Measurements from ENCODE around the gene OR2AG2. TPM values are rescaled to one million over a fixed set of nuclear protein-coding genes. Genes with fewer than 3 reads are reported as not detected.
A peak's percentile ranks its signal among the peaks of the same experiment; 100 is the strongest.

The OR2AG2 gene
- total RNA-seq, 3 donors from 2014 or later: 0.14 to 0.49 (median 0.28) TPM

- intact Hi-C loops (cut with DNase I, micrococcal nuclease): no loop called here
- no peak for TF ChIP-seq CTCF (IDR thresholded peaks at IDR 0.05)
- H3K4me1 ChIP-seq (ENCODE audit: low read depth): no peaks in the 10 kb centered on the region
- no peaks in the 10 kb centered on the region for H3K36me3 ChIP-seq (ENCODE audit: low read depth)
- no peaks in the 10 kb centered on the region for H3K9me3 ChIP-seq
- H3K4me3 ChIP-seq: no peak overlapping the region
- ATAC-seq: peak; percentile 30
- DNase-seq: no peak
These were observed 38.2 kb downstream of the OR2AG2 start for GRCh38 chr11:6733326-6734275.

- intact Hi-C loops (cut with DNase I, micrococcal nuclease): no loop called here
- TF ChIP-seq CTCF (IDR thresholded peaks at IDR 0.05): no peak
- Histone ChIP-seq H3K9me3 (no peaks in the 10 kb centered on the region), H3K36me3 (ENCODE audit: low read depth) (no peaks in the 10 kb centered on the region), H3K4me3 (no peak overlapping the region), H3K4me1 (ENCODE audit: low read depth) (no peaks in the 10 kb centered on the region)
- ATAC-seq: no peak
- no peak for DNase-seq
These were observed 43.6 kb downstream of the OR2AG2 start for GRCh38 chr11:6727971-6728760.

- Histone ChIP-seq H3K4me1 (ENCODE audit: low read depth) (no peaks in the 10 kb centered on the region), H3K4me3 (no peak overlapping the region), H3K36me3 (ENCODE audit: low read depth) (no peaks in the 10 kb centered on the region), H3K9me3 (no peaks in the 10 kb centered on the region)
- no peak for TF ChIP-seq CTCF (IDR thresholded peaks at IDR 0.05)
- no peak for ATAC-seq
- intact Hi-C loops (cut with DNase I, micrococcal nuclease): no loop called here
- DNase-seq: no peak
These were observed 46.3 kb downstream of the OR2AG2 start for GRCh38 chr11:6725386-6725896.

GRCh38 chr11:6724013-6724412 lies 47.8 kb downstream of the OR2AG2 start:
- no peak for ATAC-seq
- no peak for TF ChIP-seq CTCF (IDR thresholded peaks at IDR 0.05)
- Histone ChIP-seq H3K36me3 (ENCODE audit: low read depth) (no peaks in the 10 kb centered on the region), H3K4me1 (ENCODE audit: low read depth) (no peaks in the 10 kb centered on the region), H3K9me3 (no peaks in the 10 kb centered on the region), H3K4me3 (no peak overlapping the region)
- intact Hi-C loops (cut with DNase I, micrococcal nuclease): no loop called here
- no peak for DNase-seq

GRCh38 chr11:6721343-6721742 lies 50.4 kb downstream of the OR2AG2 start:
- ATAC-seq: peak; percentile 18
- intact Hi-C loops (cut with DNase I, micrococcal nuclease): no loop called here
- no peak for TF ChIP-seq CTCF (IDR thresholded peaks at IDR 0.05)

More at GRCh38 chr11:6721343-6721742, 50.4 kb downstream of the OR2AG2 start:
- H3K4me1 ChIP-seq (ENCODE audit: low read depth): no peaks in the 10 kb centered on the region
- DNase-seq: no peak
- no peaks in the 10 kb centered on the region for H3K36me3 ChIP-seq (ENCODE audit: low read depth)
- no peak overlapping the region for H3K4me3 ChIP-seq
- H3K9me3 ChIP-seq: no peaks in the 10 kb centered on the region
